ENCODE data around the gene TMEM168.

DNA sequence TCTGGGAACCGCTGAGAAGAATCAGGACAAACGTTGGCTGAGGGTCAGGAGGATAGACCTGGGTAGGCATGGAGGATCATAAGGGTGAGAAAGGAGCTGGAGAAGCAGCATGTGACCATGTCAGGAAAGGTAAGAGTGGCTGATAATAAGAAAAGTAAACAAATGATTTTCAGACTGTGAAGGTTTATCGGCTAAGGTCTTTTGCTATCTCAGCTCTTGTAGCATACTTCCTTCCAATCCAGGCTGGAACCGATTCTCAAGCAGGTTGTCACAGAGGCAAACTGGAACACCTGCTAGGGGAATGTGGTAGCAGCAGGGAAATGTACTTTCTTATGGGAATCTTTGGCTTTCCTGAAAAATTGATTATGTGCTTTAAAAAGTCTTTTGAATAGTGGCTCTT, 74.7 kb downstream of the TMEM168 start:
- TF ChIP-seq ZNF274 (IDR thresholded peaks at IDR 0.05; ENCODE audit: low read depth, low read length), result no peak
- no peak for TF ChIP-seq YY1 (IDR thresholded peaks at IDR 0.05; ENCODE audit: insufficient read depth, insufficient read length)
